Occipital lobe (tissue), 2 donors: ENCODE measurements around the gene TPPP3. TPM values are rescaled to one million over a fixed set of nuclear protein-coding genes. Genes with fewer than 3 reads are reported as not detected.
"Not testable (repeated sequence)": the region's sequence is repeated elsewhere in the genome, so short reads cannot be mapped to it uniquely, and the experiment has no call there.

ENCODE experiments used
- DNase-seq: peaks from one replicate; lab custom pipeline; 2025; lab: John Stamatoyannopoulos, UW
- total RNA-seq: library from RNA; depleted of rRNA; stranded (reverse); fragments of >200 nt; gene quantifications from one replicate; pipeline ENCODE4 v1.2.3, GENCODE V29; 2014

Gene TPPP3
- total RNA-seq, 1 donor from 2014 or later, result 2.3 TPM

DNA sequence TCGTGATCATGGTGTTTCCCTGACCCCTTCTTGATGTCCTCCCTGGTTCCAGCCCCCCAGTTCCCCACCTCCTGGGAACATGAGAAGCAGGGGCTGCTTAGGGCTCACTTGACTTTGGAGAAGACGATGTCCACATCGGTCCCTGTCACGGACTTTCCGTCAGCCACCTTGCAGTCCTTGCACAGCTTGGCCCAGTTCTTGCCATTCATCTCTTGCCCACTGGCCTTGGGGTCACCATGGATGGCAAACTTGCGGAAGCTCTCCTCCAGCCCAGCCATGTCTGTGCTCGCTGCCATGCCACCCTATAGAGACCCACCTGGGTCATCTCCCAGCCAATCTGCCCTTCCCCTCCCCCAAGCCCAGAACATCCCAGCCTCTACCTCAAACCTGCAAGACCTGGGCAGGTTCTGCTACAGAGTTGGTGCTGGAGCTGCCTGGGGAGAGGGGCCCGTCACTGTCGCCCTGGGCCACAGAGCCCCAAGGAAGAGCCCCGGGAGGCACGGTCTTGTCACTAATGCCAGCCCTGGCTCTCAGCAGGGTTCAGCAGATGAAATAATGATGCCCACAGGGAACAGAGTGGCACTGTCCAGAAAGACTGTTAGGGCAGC lies 2.4 kb downstream of the TPPP3 start:
- no peak for DNase-seq

DNA sequence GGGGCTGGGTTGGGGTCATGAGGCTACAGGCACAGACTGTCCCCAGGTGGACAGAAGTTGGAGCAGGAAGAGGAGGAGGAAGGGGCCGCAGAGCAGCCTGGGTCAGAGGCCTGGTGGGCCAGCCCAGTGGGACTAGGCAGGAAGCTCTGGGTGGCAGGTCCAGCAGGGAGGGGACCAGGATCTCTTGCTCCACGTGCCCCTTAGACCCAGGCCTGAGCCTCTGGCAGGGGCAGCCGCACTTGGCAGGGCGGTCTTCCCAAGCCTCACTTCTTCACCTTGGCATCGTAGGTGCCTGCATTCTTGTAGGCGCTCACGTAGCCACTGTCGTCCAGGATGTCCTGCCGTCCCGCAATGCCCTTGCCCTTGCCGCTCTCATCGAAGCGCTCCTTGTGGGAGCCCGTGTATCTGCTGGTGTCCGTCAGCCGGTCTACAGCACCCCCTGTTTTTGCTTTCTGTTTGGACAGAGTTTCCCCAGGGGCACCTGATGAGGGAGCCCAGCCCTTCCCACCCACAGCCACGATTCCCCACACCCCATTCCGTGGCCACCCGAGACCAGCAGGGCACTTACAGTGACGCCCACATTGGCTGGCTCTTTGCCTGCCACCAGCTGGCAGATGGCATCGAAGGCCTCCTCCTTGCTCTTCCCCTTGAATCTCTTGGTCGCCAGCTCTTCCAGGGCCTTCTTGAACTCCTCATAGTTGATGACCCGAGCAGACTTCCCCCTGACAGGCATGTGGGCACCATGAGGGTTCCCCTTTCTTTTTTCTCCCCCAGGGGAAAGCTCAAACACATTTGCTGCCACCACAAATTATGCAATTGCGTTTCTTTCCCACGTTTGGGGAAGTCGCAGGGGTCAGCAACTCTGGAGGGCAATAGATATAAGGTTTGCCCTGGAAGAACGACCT lies 3.1 kb downstream of the TPPP3 start:
- no peak for DNase-seq

DNA sequence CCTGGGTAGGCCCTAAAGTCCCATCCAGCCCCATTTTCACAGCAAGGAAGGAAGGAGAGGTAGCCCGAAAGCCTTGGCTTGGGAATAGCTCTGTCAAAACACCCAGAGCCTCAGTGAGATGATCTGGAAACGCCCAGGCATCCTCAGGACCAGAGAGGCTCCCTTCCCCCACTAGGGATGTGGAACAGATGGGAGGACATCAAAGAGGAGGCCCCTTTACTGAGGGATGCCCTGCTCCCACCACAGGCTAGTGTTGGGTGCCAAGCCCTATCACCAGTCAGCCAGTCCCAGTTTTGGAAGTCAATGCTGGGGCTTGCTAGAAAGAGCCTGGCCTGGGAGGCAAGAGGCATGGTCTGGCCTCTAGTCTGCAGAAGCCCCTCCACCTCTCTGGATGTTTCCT lies 4.7 kb downstream of the TPPP3 start:
- DNase-seq, result no peak

GRCh38 chr16:67388191-67388590 lies 5.1 kb downstream of the TPPP3 start:
- no peak for DNase-seq

DNA sequence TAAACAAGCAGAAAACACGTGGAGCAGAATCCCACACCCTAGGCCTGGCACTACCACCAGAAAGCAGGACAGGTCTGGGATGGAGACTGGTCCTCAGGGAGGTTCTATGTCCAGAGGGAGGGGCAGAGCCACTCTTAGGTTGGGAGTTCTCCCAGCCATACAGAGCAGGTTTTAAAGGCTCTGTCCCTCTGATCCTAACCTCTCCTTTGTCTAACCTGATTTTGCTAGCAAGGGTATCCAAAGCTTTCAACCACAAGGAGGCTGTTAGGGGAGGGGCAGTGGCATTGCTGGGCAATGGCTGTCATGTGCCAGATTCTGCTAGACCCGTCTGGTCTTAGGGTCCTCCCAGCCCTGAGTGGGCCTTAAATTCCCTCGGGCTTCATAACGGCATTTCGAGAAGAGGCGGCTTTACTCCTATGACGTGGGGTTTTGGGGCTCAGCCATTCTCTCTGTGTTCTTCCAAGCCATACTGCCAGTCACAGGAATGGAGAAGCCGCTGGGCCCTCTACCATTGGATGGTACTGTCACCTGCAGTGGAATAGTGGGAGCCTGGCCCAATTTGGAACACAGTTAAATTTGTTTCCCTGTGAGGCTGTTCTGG lies 5.7 kb downstream of the TPPP3 start:
- DNase-seq, result no peak

- DNase-seq, result no peak
Measured at GRCh38 chr16:67386861-67387455, 6.3 kb downstream of the TPPP3 start.

DNA sequence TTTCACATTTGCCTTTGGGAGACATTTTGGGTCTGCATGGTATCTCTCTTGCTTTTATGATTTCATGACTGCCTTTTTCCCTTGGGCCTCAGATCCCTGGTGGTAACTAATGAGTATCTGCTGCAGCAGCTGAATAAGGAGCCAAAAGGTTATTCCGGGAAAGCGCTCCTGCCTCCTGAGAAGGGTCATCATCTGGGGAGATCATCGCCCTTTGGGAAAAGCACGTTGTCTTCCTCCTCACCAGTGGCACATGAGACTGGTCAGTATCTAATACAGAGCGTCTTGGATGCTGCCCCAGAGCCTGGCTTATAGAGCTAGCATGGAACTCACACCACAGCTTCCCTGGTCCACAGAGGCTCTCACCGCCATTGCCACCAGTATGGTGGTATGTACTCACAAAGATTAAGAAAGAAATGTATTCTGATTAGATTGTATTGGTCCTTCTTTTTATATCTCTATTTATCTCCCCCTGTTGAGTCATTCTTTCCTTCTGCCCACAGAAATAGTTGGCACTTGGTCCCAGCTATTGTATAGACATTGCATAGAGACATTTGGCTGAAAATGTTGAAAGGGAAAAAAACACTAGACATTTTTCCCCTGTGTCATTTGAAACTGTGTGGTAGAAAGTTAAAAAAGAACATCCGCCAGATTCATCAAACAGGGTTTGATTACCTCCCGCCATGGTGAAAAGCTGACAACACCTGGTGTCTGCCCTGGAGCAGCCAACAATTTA lies 8.4 kb downstream of the TPPP3 start:
- DNase-seq, result no peak

- no peak for DNase-seq
Measured at GRCh38 chr16:67383284-67383683, 10.0 kb downstream of the TPPP3 start.

- no peak for DNase-seq
Measured at GRCh38 chr16:67378642-67379041, 14.7 kb downstream of the TPPP3 start.

- not testable (repeated sequence) for DNase-seq
Measured at GRCh38 chr16:67376012-67376411, 17.3 kb downstream of the TPPP3 start.

- DNase-seq, result no peak
Measured at GRCh38 chr16:67372664-67373063, 20.6 kb downstream of the TPPP3 start.

DNA sequence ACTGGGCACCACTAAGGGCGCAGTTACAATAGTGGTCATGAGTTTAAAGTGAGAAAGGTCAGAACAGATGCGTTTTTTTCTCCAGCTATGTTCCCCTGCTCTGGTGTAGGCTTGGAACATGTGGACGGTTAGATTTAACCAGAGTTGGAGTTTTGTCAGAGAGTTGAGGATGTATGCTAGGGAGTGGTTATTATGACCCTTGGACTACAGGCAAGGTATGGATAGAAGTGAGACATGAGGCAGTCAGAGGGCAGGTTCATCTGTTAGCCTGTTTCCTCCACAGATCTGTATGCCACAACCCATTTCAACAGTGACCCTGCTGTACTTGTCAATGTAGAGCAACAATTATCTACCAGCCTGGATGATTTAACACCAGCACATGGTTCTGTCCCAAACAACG lies 22.6 kb downstream of the TPPP3 start:
- DNase-seq, result no peak

DNA sequence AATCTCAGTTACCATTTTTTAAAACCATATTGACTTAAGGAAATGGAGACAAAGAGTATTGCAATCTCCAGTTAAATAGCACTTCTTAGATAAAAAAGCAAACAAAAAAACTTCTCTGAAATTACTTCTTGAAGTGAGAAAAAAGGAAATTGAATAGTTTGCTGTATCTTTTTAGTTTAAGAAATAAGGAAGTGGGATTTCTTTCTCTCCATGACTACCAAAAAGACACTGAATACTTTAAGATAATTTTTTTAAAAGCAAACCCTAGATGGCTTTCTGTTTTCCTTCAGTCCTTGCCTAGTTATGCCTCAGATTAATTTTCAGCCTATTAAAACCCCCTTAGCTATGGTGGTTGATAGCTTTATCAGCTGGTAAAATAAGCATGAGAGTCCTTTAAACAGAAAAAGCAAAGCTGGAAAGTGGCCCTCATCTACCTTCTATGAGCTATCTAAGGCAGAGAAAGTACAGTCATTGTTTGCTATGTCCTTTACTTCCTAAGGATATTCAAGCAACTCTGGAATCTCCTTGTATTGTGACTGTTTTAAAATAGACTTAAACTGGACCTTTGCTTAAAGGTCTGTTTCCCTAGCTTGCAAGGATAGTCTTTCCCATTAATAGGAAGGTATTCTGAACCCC lies 28.6 kb downstream of the TPPP3 start:
- DNase-seq, result no peak

GRCh38 chr16:67361038-67361437 lies 32.3 kb downstream of the TPPP3 start:
- DNase-seq, result no peak

- not testable (repeated sequence) for DNase-seq
Measured at GRCh38 chr16:67359540-67360269, 33.6 kb downstream of the TPPP3 start.

GRCh38 chr16:67357561-67357960 lies 35.7 kb downstream of the TPPP3 start:
- DNase-seq, result no peak

GRCh38 chr16:67356396-67356795 lies 36.9 kb downstream of the TPPP3 start:
- no peak for DNase-seq

- DNase-seq, result not testable (repeated sequence)
Measured at GRCh38 chr16:67352463-67352862, 40.8 kb downstream of the TPPP3 start.

- no peak for DNase-seq
Measured at GRCh38 chr16:67350324-67350723, 43.0 kb downstream of the TPPP3 start.

DNA sequence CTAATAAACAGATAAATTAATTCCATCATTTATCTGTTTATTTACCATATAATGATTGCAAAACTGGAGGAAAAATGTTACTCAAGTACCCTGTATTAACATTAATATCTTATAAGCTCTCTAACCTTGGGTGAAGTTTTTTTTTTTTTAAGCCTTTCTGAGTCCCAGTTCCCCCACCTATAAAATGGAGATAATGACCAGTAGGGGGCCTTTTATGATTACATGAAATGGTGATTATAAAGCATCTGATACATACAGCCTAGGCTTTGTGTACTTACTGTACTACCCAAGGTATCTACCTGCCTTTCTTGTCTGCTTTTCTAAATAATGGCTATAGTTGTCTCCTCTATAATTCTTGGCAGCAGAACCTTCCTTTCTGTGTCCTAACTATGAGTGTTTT lies 44.1 kb downstream of the TPPP3 start:
- DNase-seq, result no peak
